Smooth muscle cell (in vitro differentiated cells): Measurements from ENCODE around the gene TOMM70. TPM values are rescaled to one million over a fixed set of nuclear protein-coding genes. Genes with fewer than 3 reads are reported as not detected.

Experiments
- DNase-seq: peaks from one replicate; lab custom pipeline; 2025; ENCODE audit not compliant: unreplicated experiment; lab: John Stamatoyannopoulos, UW
- H2AFZ ChIP-seq: fragments of 200-600 bp; sonication (generic); 2 replicates; pipeline ENCODE4 v1.6.0; 2016; ENCODE audit warnings: antibody characterized with exemption, low read depth, mild to moderate bottlenecking
- H3F3A ChIP-seq: fragments of 200-600 bp; sonication (generic); 2 replicates; pipeline ENCODE4 v1.6.0; 2017; ENCODE audit warnings: antibody characterized with exemption, low read depth
- H3K27ac ChIP-seq: fragments of 200-600 bp; sonication (generic); 2 replicates; pipeline ENCODE4 v1.5.1; 2016; ENCODE audit warnings: low read depth, mild to moderate bottlenecking
- H3K27me3 ChIP-seq: fragments of 200-600 bp; sonication (generic); 2 replicates; pipeline ENCODE4 v1.6.1; 2016; ENCODE audit warnings: low read depth, mild to moderate bottlenecking
- H3K36me3 ChIP-seq: fragments of 200-600 bp; sonication (generic); 2 replicates; pipeline ENCODE4 v1.5.1; 2016; ENCODE audit warnings: low read depth
- H3K4me1 ChIP-seq: fragments of 200-600 bp; sonication (generic); 2 replicates; pipeline ENCODE4 v1.5.1; 2016; ENCODE audit warnings: low read depth
- H3K4me2 ChIP-seq: fragments of 200-600 bp; sonication (generic); 2 replicates; pipeline ENCODE4 v1.6.0; 2016; ENCODE audit warnings: mild to moderate bottlenecking
- H3K4me3 ChIP-seq: fragments of 200-600 bp; sonication (generic); 2 replicates; pipeline ENCODE4 v1.5.1; 2016; ENCODE audit warnings: mild to moderate bottlenecking
- H3K79me2 ChIP-seq: fragments of 200-600 bp; sonication (generic); 2 replicates; pipeline ENCODE4 v1.6.0; 2016; ENCODE audit warnings: low read depth, mild to moderate bottlenecking
- H3K9ac ChIP-seq: fragments of 200-600 bp; sonication (generic); 2 replicates; pipeline ENCODE4 v1.6.0; 2016; ENCODE audit warnings: low read depth
- H3K9me3 ChIP-seq: fragments of 200-600 bp; sonication (generic); replicated peaks from 2 replicates; pipeline ENCODE4 v1.5.1; 2016; ENCODE audit warnings: low read depth
- H4K20me1 ChIP-seq: fragments of 200-600 bp; sonication (generic); 2 replicates; pipeline ENCODE4 v1.6.0; 2016; ENCODE audit warnings: low read depth
- CTCF ChIP-seq: fragments of 200-600 bp; sonication (generic); IDR thresholded peaks from 2 replicates; pipeline ENCODE4 v1.5.1; 2017; ENCODE audit warnings: borderline replicate concordance, mild to moderate bottlenecking, antibody characterized with exemption; ENCODE audit not compliant: insufficient read depth, poor library complexity, severe bottlenecking
- WGBS: methylation state at CpG from one replicate; pipeline ENCODE4 v1.1.7; 2016; ENCODE audit warnings: low lambda C conversion rate; 5-methylcytosine and 5-hydroxymethylcytosine counted together
- polyA plus RNA-seq: library from polyadenylated mRNA; unstranded; fragments of >200 nt; fragmentation: Nextera tagmentation; extraction: Ambion mirVana; gene quantifications from 2 replicates; pipeline ENCODE4 v1.2.1, GENCODE V29; 2016
- total RNA-seq: library from RNA; depleted of rRNA; stranded (reverse); fragments of >200 nt; gene quantifications from 2 replicates; pipeline ENCODE4 v1.2.3, GENCODE V29; 2014

TOMM70 gene
- total and polyA plus RNA-seq, 2 experiments from 2014 or later: 28.1 to 53.7 TPM

- no peak overlapping the region for H3K4me2 ChIP-seq
- H3K9me3 ChIP-seq: no peaks in the 10 kb centered on the region
- no peaks in the 10 kb centered on the region for H3K79me2 ChIP-seq
- H3K36me3 ChIP-seq: peaks cover 19% of the 10 kb centered on the region
- peaks cover 14% of the 10 kb centered on the region for H4K20me1 ChIP-seq
- H3F3A ChIP-seq: no peaks in the 10 kb centered on the region
- H3K9ac ChIP-seq: no peak overlapping the region
- no peak for DNase-seq
- no peaks in the 10 kb centered on the region for H3K27me3 ChIP-seq
- H3K4me1 ChIP-seq: no peaks in the 10 kb centered on the region
- no peak overlapping the region for H3K27ac ChIP-seq
- no peak overlapping the region for H3K4me3 ChIP-seq
- no peak overlapping the region for H2AFZ ChIP-seq
- WGBS: 45% methylated on average over 8 of the region's 8 CpGs
- TF ChIP-seq CTCF: peak; percentile 67
These were observed 84.2 kb downstream of the TOMM70 start for GRCh38 chr3:100316641-100317069.

Other genes starting within 250 kb of the TOMM70 start
- gene TBC1D23, start 140.1 kb downstream of the TOMM70 start, total RNA-seq: 77.7 and 120 TPM in 2 replicates
- gene TBC1D23, start 140.1 kb downstream of the TOMM70 start, polyA plus RNA-seq: 30.0 and 36.0 TPM in 2 replicates
- gene NIT2, start 66.3 kb downstream of the TOMM70 start, total RNA-seq: 16.5 and 21.5 TPM in 2 replicates
- 46.5 and 52.3 TPM in 2 replicates for gene NIT2, start 66.3 kb downstream of the TOMM70 start, polyA plus RNA-seq
- gene LNP1, start 450 bp upstream of the TOMM70 start, total RNA-seq: 3.1 and 4.2 TPM in 2 replicates
- 4.3 and 6.3 TPM in 2 replicates for gene LNP1, start 450 bp upstream of the TOMM70 start, polyA plus RNA-seq
- 280 and 307 TPM in 2 replicates for gene TMEM45A, start 91.5 kb upstream of the TOMM70 start, total RNA-seq
- 209 and 220 TPM in 2 replicates for gene TMEM45A, start 91.5 kb upstream of the TOMM70 start, polyA plus RNA-seq
- gene ADGRG7, start 208.5 kb upstream of the TOMM70 start, total RNA-seq: 0.04 TPM in 1 of 2 replicates, not detected in the other
- not detected in 2 replicates for gene ADGRG7, start 208.5 kb upstream of the TOMM70 start, polyA plus RNA-seq